Fibroblast of lung (primary cell): ENCODE results near the gene RAB30.

Experiments
- CTCF ChIP-seq, 2 donors: IDR thresholded peaks in 1 of 2; conservative IDR thresholded peaks in 1 of 2; 1 replicate in 1 of 2; 2 replicates in 1 of 2; pipeline ENCODE4 v1.5.1; 2011 to 2012; ENCODE audit warnings: low read length in 2 of 2, control low read depth in 1 of 2, inconsistent platforms in 1 of 2, low read depth in 1 of 2, mild to moderate bottlenecking in 1 of 2
- EZH2 ChIP-seq: IDR thresholded peaks from 2 replicates; pipeline ENCODE4 v1.5.1; 2012; ENCODE audit warnings: low read length, control low read depth, mild to moderate bottlenecking; ENCODE audit errors: missing control alignments

- TF ChIP-seq CTCF (conservative IDR thresholded peaks at IDR 0.05 in 1 of 2, IDR thresholded peaks at IDR 0.05 in 1 of 2; ENCODE audit: low read depth in 1 of 2, low read length in 2 of 2) (no peak), EZH2 (no peak)
Observed at GRCh38 chr11:83072350-83073242, 899 bp upstream of the RAB30 start.
